ENCODE results near the gene CLTRN. TPM values are rescaled to one million over a fixed set of nuclear protein-coding genes. Genes with fewer than 3 reads are reported as not detected.

Gene CLTRN
- total and polyA plus RNA-seq, 2 of the 8 experiments (the other 6 are each of a cell fraction or from before 2014, with no cell fraction given) = 1.2 to 1.3 TPM

GRCh38 chrX:15623054-15623453 is 41.6 kb downstream of the CLTRN start (continued):
- TF ChIP-seq KDM5A (IDR thresholded peaks at IDR 0.05; ENCODE audit: low read length) (no peak), CHD7 (IDR thresholded peaks at IDR 0.05; ENCODE audit: insufficient replicate concordance, low read length) (no peak)
